GM18508 (cell line): ENCODE data around the gene NR5A2.

Source experiments
- ATAC-seq: cut with Tn5 transposase; IDR thresholded peaks from one replicate; pipeline ENCODE4 v1.9.1; 2021; ENCODE audit warnings: moderate number of reproducible peaks; ENCODE audit not compliant: insufficient read depth, unreplicated experiment

The NR5A2 gene

GRCh38 chr1:200027264-200027823 lies at the start of gene NR5A2:
NR5A2 (plus strand) TSS chr1:200027710; CDS start chr1:200027848, 138 bp downstream.
- ATAC-seq = no peak

GRCh38 chr1:199978408-199978940 lies 49.0 kb upstream of the NR5A2 start:
- no peak for ATAC-seq

- no peak for ATAC-seq
These were observed 48.4 kb upstream of the NR5A2 start for GRCh38 chr1:199979071-199979470.

DNA sequence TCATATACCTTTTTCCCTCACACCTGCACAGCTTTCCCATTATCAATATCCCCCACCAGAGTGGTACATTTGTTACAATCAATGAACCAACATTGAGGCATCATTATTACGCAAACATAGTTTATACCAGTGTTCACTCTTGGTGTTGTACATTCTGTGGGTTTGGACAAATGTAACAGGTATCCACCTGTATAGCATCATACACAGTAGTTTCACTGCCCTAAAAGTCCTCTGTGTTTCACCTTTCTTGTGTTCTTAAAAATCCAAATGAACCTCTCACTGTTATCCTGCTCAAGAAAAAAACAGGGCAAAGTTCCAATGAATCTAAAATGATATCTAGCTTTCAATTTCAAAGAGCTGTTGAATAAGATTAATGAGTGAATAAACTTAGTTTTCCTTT lies 45.9 kb upstream of the NR5A2 start:
- ATAC-seq = no peak

GRCh38 chr1:199982606-199983005 lies 44.9 kb upstream of the NR5A2 start:
- ATAC-seq = no peak

DNA sequence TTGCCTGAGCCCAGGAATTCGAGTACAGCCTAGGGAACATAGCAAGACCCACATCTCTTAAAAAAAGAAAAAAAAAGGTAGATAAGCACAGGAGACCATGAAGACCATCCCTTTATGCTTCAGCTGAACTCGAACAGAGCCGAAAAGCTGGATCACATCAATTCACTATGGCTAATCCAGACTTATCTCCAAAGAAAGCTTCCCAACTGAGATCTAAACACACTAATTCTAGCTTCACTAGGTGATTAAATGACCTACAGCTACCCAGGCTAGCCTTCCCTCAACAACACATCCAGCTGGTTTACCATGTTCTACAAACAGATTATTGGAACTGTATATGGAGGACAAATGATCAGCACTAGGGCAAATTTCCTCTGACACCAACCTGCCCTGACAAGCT lies 44.0 kb upstream of the NR5A2 start:
- ATAC-seq = no peak

DNA sequence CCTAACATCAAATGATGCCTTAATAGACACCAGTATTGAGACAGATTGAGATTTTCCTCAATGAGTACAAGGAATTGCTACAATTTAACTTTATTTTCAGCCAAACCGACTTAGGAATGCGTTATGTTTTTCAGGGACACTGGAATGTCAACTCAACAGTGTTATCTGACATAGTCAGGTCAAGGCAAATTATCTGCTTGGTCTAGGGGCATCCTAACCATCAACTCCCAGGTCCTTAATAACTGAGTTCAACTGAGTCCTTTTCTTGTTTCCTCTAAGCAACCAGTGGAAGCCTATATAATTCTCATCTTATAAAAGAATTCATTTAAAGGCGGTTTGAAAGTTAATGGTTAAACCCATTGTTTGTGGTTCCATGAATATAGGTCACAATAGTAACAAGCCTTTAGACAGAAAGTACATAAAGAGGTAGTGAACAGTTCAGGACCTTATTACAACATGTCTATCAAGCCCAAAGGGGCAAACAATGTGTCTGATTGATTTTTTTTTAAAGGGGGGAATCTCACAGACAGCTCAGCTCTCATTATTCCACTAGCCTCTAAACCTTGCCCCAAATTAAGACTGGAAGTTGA lies 32.3 kb upstream of the NR5A2 start:
- no peak for ATAC-seq

DNA sequence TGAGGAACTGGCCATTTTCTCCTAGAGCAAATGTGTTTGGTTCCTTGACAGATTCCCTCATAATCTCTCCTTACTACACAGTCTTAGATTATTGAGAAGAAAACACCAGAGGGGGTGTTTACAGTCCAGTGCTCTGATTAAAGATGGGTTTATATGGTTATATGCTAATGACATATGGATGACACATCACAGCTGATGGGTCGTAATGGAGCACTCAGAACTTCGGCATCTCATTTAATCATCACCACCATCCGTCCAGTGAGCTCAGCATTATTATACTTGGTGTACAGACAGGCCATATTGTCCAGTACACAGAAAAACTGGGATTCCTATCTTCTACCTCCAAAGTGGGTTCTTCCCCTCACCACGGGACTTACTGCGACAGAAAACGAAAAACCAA lies 22.3 kb upstream of the NR5A2 start:
- ATAC-seq = no peak

- no peak for ATAC-seq
These were observed 20.8 kb upstream of the NR5A2 start for GRCh38 chr1:200006711-200007110.

DNA sequence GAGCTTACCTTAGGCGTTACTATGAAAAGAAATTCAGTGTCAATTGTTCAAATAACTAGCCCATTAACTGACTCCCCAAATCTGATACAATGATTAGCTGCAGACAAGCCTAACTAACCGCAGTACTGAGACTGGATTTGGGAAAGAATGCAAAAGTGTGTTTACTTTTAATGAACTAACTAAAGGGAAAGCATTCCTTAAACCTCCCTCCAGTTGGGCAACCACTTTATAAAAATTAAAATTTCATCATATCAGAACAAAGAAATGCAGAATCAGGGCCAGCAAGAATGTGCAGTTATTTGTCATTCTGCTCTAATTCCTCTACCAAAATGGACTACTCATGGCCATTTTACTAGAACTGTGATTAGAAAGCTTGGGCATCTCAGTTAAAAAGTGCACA lies 11.7 kb upstream of the NR5A2 start:
- ATAC-seq = no peak

DNA sequence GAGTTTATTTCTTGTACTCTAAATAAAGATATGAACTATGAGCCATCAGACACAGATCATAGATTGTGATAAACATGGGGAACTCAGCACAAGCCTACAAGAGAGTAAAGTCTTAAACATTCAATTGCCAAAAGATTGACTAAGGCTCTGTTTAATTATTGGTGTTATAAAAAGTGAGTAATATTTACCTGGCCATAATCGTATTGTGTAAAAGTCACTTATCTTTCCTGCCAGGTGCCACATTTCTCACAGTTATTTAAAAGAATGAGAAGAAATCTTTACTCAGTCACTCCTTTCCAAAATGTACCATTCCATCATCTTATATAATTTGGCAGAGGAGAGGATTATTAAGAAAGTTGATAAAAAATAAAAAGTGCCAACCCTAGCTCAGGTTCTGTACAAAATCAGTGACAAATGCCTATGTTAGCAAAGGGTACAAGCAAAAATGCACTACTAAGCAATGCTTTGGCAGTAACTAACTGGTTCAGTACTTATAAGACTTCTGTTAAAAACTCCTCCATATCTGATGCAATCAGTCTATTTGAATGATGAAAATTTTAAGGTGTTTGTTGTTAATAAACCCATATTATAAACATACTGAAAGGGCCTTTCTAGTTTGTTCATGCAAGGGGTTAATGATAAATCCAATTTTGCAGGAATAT lies 5.8 kb upstream of the NR5A2 start:
- no peak for ATAC-seq

DNA sequence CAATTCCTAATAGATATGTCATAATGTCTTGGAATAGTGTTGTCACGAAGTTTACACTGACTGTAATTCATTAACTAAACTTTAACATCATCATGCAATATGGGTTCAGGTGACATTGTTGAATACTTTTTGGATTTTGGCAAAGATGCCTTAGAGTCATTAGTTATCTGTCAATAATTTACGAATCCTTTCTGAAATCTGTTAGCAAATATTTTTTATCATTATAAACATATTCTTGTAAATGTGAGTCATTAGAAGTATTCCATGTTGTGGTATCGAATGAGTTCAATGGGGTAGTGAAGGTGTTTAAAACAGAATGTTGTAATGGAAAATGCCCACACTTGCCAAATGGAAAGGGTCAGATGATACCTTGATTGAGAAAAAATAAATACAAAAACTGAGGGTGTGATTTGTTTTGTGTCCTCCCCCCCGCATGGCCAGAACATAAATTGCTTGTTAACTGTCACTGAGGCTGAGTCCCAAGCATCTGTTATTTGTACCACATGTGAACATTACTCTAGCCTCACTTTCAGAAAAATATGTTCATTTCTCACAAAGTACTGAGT lies 5.2 kb upstream of the NR5A2 start:
- ATAC-seq = no peak

- ATAC-seq = no peak
These were observed 1.1 kb downstream of the NR5A2 start for GRCh38 chr1:200028586-200029034.

DNA sequence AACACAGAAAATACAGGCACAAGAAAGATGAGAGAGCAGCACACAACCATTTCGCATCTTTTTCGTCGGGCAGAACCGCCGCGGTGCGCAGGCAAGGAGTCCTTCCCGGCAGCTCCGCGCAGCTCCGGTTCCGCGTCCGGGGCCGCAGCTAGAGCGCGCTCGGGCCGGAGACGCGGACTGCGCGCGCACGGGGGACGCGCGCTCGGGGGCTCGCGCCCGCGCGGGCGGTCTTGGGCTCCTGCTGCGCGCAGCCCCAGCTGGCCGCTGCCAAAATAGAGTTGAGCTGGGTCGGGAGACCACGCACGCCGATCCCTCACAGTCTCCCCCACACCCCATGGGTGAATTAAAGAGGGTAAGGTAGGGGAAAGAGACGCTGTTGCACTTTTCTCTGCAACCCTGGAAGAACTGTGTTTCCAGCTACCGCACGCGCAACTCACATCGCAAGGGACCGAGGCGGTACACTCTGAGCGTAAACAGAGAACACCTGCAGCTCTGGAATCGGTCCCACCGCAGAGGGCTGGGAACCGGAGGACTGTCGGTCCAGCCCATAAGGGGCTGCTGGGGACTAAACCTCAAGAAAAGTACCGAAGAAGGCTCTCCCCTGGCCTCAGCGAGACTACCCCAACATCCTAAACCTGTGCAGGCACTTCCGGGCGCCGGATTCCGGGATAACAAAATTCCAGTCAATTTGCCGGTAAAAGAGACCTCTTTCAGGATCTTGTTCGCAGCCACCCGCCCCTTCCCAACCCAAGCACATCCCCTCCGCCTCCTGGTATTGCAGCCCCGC lies 1.7 kb downstream of the NR5A2 start:
- no peak for ATAC-seq

- no peak for ATAC-seq
These were observed 2.3 kb downstream of the NR5A2 start for GRCh38 chr1:200029822-200030152.

- ATAC-seq = no peak
These were observed 3.3 kb downstream of the NR5A2 start for GRCh38 chr1:200030791-200031190.

DNA sequence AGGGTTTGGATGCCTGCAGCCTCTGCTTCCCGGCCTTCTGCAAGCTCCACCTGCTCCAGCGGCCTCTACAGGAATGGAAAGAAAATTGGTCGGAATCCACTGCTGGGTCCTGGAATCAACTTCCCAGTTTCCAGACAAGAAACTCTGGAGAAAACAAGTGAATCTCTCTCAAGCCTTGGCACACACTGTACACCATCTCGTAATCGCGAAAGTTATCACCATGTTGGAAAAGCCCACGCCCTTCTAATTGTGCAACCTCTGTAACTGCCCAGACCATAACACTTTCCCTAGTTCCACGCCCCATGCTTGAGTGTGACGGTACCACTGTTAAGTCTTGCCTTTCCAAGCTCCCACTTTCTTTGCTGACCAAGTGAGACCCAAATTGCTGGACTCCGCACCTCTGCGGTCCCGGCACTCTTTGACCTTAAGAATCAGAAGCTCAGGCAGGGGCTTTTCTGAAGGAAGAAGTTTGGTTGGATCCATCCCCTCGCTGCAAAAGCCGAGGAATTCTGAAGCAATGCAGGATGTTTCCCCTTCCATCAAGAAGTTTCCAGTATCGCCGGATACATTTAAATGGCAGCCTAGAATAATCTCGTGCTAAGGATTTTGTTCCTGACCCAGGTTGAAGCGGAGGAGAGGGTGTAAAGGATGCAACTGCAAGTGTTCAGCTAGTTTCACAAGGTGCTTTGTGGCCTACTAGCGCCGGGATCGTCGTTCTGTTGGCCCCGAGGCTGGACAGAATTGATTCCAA lies 6.2 kb downstream of the NR5A2 start:
- ATAC-seq = no peak

GRCh38 chr1:200034262-200034557 lies 6.7 kb downstream of the NR5A2 start:
- ATAC-seq = no peak

DNA sequence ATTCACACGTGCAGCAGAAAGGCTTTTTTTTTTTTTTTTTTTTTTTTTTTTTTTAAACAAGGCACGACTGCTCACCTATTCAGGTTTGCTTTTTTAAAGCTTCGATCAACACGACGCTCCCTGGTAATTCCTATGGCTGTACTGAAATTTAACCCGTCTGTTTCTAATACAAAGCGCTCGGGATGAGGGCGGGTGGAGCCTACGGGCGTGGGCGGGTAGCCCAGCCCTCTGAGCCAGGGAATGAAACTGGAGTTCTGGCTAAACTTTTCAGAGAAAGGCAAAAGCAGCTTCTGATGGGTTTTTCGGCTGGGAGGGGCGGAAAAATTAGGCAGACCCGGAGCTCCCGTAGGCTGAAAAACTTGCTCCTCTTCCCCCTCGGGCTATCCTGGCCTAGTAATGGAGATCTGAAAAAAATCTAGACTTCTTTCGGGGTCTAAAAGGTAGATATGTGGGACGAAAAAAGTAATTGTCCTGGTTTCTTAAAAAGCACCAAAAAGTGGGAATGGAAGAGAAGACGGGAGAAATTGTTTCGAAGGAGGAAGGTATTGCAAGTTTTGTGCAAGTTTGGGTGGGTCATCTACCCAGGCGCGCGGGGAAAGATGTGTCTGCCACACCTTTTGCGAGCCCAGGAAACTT lies 7.4 kb downstream of the NR5A2 start:
- no peak for ATAC-seq
